Natural killer cell (primary cell): ENCODE results near the gene LRP1B. TPM values are rescaled to one million over a fixed set of nuclear protein-coding genes. Genes with fewer than 3 reads are reported as not detected.

Experiments
- ATAC-seq, 3 donors: fragments of 150-1000 bp in 2 of 3; fragments of 200-7000 bp in 1 of 3; cut with Tn5 transposase; 1 replicate in 1 of 3; 2 replicates in 2 of 3; pipeline ENCODE4 v1.10.0; 2021; ENCODE audit warnings: mild to moderate bottlenecking in 2 of 3, moderate library complexity in 2 of 3
- DNase-seq, 2 donors: peaks; one replicate each; pipeline versions ENCODE4 v3.0.0 to v3.0.0-alpha.2; 2013 to 2021; ENCODE audit warnings: mixed read lengths in 1 of 2
- H3K27ac ChIP-seq: one replicate; pipeline ENCODE4 v1.5.1; 2013; ENCODE audit warnings: mild to moderate bottlenecking, low read length
- H3K27me3 ChIP-seq: one replicate; pipeline ENCODE4 v1.6.1; 2013; ENCODE audit warnings: low read length; ENCODE audit not compliant: control insufficient read depth, insufficient read depth
- H3K36me3 ChIP-seq: one replicate; pipeline ENCODE4 v1.6.1; 2013; ENCODE audit warnings: low read length; ENCODE audit not compliant: control insufficient read depth, insufficient read depth
- H3K4me1 ChIP-seq: one replicate; pipeline ENCODE4 v1.6.1; 2013; ENCODE audit warnings: low read length; ENCODE audit not compliant: control insufficient read depth, insufficient read depth
- H3K4me3 ChIP-seq: one replicate; pipeline ENCODE4 v1.5.1; 2013; ENCODE audit warnings: low read length
- H3K9me3 ChIP-seq: one replicate; pipeline ENCODE4 v1.6.1; 2013; ENCODE audit warnings: low read length; ENCODE audit not compliant: control insufficient read depth, insufficient read depth
- H3K27ac Mint-ChIP-seq, 2 donors: one replicate each; pipeline ENCODE4 v1.8.0; 2022; ENCODE audit warnings: mild to moderate bottlenecking in 2 of 2, mixed read lengths in 2 of 2, moderate library complexity in 1 of 2
- H3K27me3 Mint-ChIP-seq, 2 donors: one replicate each; pipeline ENCODE4 v1.8.0; 2022; ENCODE audit warnings: low read depth in 2 of 2, mixed read lengths in 2 of 2
- H3K36me3 Mint-ChIP-seq: one replicate; pipeline ENCODE4 v1.8.0; 2022; ENCODE audit warnings: mixed read lengths
- H3K4me1 Mint-ChIP-seq, 2 donors: one replicate each; pipeline ENCODE4 v1.8.0; 2022; ENCODE audit warnings: mixed read lengths in 2 of 2
- H3K4me3 Mint-ChIP-seq: one replicate; pipeline ENCODE4 v1.8.0; 2022; ENCODE audit warnings: mild to moderate bottlenecking, moderate library complexity, mixed read lengths
- H3K9me3 Mint-ChIP-seq, 2 donors: one replicate each; pipeline ENCODE4 v1.8.0; 2022; ENCODE audit warnings: mixed read lengths in 2 of 2
- CTCF ChIP-seq: fragments of 200-600 bp; IDR thresholded peaks from one replicate; pipeline ENCODE4 v1.8.0; 2022; ENCODE audit warnings: antibody characterized with exemption
- WGBS: methylation state at CpG from one replicate; pipeline ENCODE4 v1.1.7; 2013; ENCODE audit warnings: missing lambda C conversion rate; ENCODE audit not compliant: insufficient coverage; 5-methylcytosine and 5-hydroxymethylcytosine counted together
- intact Hi-C: fragments of 100-400 bp; cut with micrococcal nuclease; formaldehyde crosslinking; loops from one replicate; pipeline ENCODE4 v1.14.2; 2022
- total RNA-seq, 4 donors: library from RNA; stranded (reverse); fragments of 120-200 nt in 1 of 4; gene quantifications; one replicate each; pipeline versions ENCODE4 v1.2.3 to v1.2.4, GENCODE V29; 2013 to 2022

Gene LRP1B
- total RNA-seq, 3 donors from 2014 or later (not counting 1 experiment from before 2014, with no cell fraction given): 0.05 TPM; not detected in 2

GRCh38 chr2:141041281-141041680 lies 1089.5 kb downstream of the LRP1B start:
- TF ChIP-seq CTCF: no peak
- Histone ChIP-seq H3K9me3 (no peaks in the 10 kb centered on the region), H3K4me3 (no peak overlapping the region), H3K27ac (no peak overlapping the region), H3K36me3 (no peaks in the 10 kb centered on the region), H3K4me1 (no peaks in the 10 kb centered on the region), H3K27me3 (no peaks in the 10 kb centered on the region)
- Mint-ChIP-seq H3K36me3 (no peaks in the 10 kb centered on the region), H3K4me1 (no peaks in the 10 kb centered on the region), H3K9me3 (peaks cover 7 to 9% of the 10 kb centered on the region in 2 donors), H3K27me3 (no peaks in the 10 kb centered on the region), H3K27ac (no peak overlapping the region), H3K4me3 (no peak overlapping the region)
- intact Hi-C loops: no loop called here
- no peak for DNase-seq
- 88% methylated on average over 1 of the region's 1 CpG for WGBS
- no peak for ATAC-seq

- Mint-ChIP-seq H3K9me3 (peaks cover 7 to 12% of the 10 kb centered on the region in 2 donors), H3K27ac (no peak overlapping the region), H3K27me3 (no peaks in the 10 kb centered on the region), H3K4me3 (no peak overlapping the region), H3K4me1 (no peaks in the 10 kb centered on the region), H3K36me3 (no peaks in the 10 kb centered on the region)
- Histone ChIP-seq H3K27me3 (no peaks in the 10 kb centered on the region), H3K4me1 (no peaks in the 10 kb centered on the region), H3K9me3 (no peaks in the 10 kb centered on the region), H3K36me3 (no peaks in the 10 kb centered on the region), H3K4me3 (no peak overlapping the region), H3K27ac (no peak overlapping the region)
- ATAC-seq: no peak
- intact Hi-C loops: no loop called here
- no peak for DNase-seq
- 83% methylated on average over 1 of the region's 2 CpGs for WGBS
- TF ChIP-seq CTCF: no peak
Measured at GRCh38 chr2:141038341-141038740, 1092.5 kb downstream of the LRP1B start.

- Histone ChIP-seq H3K27me3 (no peaks in the 10 kb centered on the region), H3K4me1 (no peaks in the 10 kb centered on the region), H3K36me3 (no peaks in the 10 kb centered on the region), H3K9me3 (no peaks in the 10 kb centered on the region), H3K4me3 (no peak overlapping the region), H3K27ac (no peak overlapping the region)
- ATAC-seq: no peak
- TF ChIP-seq CTCF: no peak
- DNase-seq: no peak
- Mint-ChIP-seq H3K27ac (no peak overlapping the region), H3K36me3 (no peaks in the 10 kb centered on the region), H3K9me3 (peaks cover 7 to 12% of the 10 kb centered on the region in 2 donors), H3K4me3 (no peak overlapping the region), H3K4me1 (no peaks in the 10 kb centered on the region), H3K27me3 (no peaks in the 10 kb centered on the region)
- WGBS: 75% methylated on average over 2 of the region's 2 CpGs
- intact Hi-C loops: no loop called here
Measured at GRCh38 chr2:141037361-141037760, 1093.5 kb downstream of the LRP1B start.

GRCh38 chr2:141035846-141036420 lies 1094.9 kb downstream of the LRP1B start:
- intact Hi-C loops: no loop called here
- 84% methylated on average over 2 of the region's 4 CpGs for WGBS

More at GRCh38 chr2:141035846-141036420, 1094.9 kb downstream of the LRP1B start:
- no peaks in the 10 kb centered on the region for H3K4me1 ChIP-seq
- no peaks in the 10 kb centered on the region for H3K27me3 ChIP-seq
- Mint-ChIP-seq H3K4me1 (no peaks in the 10 kb centered on the region), H3K36me3 (no peaks in the 10 kb centered on the region), H3K9me3 (peaks cover 9 to 14% of the 10 kb centered on the region in 2 donors), H3K27me3 (no peaks in the 10 kb centered on the region), H3K27ac (no peak overlapping the region), H3K4me3 (no peak overlapping the region)
- H3K9me3 ChIP-seq: no peaks in the 10 kb centered on the region
- no peak for DNase-seq
- no peak for TF ChIP-seq CTCF
- H3K36me3 ChIP-seq: no peaks in the 10 kb centered on the region
- no peak overlapping the region for H3K4me3 ChIP-seq
- ATAC-seq: no peak
- no peak overlapping the region for H3K27ac ChIP-seq
